IMR-90 (cell line): Measurements from ENCODE around the gene RBM15B. TPM values are rescaled to one million over a fixed set of nuclear protein-coding genes. Genes with fewer than 3 reads are reported as not detected.
A peak's percentile ranks its signal among the peaks of the same experiment; 100 is the strongest.

Experiments used
- ATAC-seq: fragments of 200-7000 bp; cut with Tn5 transposase; 2 replicates; pipeline ENCODE4 v1.9.1; 2020; ENCODE audit warnings: low read depth, mild to moderate bottlenecking, moderate library complexity
- BruUV-seq: library from RNA; stranded (reverse); fragments of 400-500 nt; replicated peaks from 2 replicates; lab custom pipeline; 2021; lab: Mats Ljungman, UMichigan
- CTCF ChIA-PET: fragments of 300-600 bp; formaldehyde crosslinking; extraction: SDS; loops from one replicate; lab custom pipeline; 2021; ENCODE audit warnings: antibody characterized with exemption; lab: Yijun Ruan, JAX
- POLR2A ChIA-PET: fragments of 300-600 bp; sonication (Branson Sonifier 250); formaldehyde crosslinking; loops from one replicate; lab custom pipeline; 2022; ENCODE audit warnings: antibody characterized with exemption; ENCODE audit not compliant: unreplicated experiment; lab: Charles Lee
- DNase-seq: peaks from one replicate; pipeline ENCODE4 v3.0.0; 2013
- H2AFZ ChIP-seq: replicated peaks from 2 replicates; pipeline ENCODE3; 2013; ENCODE audit warnings: low read length, mild to moderate bottlenecking; ENCODE audit not compliant: poor library complexity
- H2AK5ac ChIP-seq: 2 replicates; pipeline ENCODE4 v1.6.1; 2013; ENCODE audit warnings: low read depth, low read length, inconsistent platforms
- H2AK9ac ChIP-seq: replicated peaks from 2 replicates; pipeline ENCODE3; 2013; ENCODE audit warnings: mild to moderate bottlenecking, low read depth, low read length, moderate library complexity; ENCODE audit not compliant: poor library complexity
- H2BK120ac ChIP-seq: 2 replicates; pipeline ENCODE4 v1.6.1; 2013; ENCODE audit warnings: low read depth, low read length, inconsistent platforms
- H2BK15ac ChIP-seq: 3 replicates; pipeline ENCODE4 v1.6.1; 2013; ENCODE audit warnings: low read depth, low read length, inconsistent platforms
- H2BK20ac ChIP-seq: 2 replicates; pipeline ENCODE4 v1.6.1; 2013; ENCODE audit warnings: low read depth, mild to moderate bottlenecking, inconsistent platforms, low read length, moderate library complexity
- H2BK5ac ChIP-seq: 2 replicates; pipeline ENCODE4 v1.6.1; 2013; ENCODE audit warnings: mild to moderate bottlenecking, low read depth, low read length, inconsistent platforms; ENCODE audit not compliant: poor library complexity, severe bottlenecking
- H3K14ac ChIP-seq: replicated peaks from 2 replicates; pipeline ENCODE4 v1.6.1; 2013; ENCODE audit warnings: low read depth, low read length, inconsistent platforms
- H3K18ac ChIP-seq: 2 replicates; pipeline ENCODE4 v1.6.1; 2013; ENCODE audit warnings: low read depth, low read length, control low read depth
- H3K23ac ChIP-seq: 2 replicates; pipeline ENCODE4 v1.6.1; 2013; ENCODE audit warnings: low read depth, low read length, inconsistent platforms
- H3K27ac ChIP-seq: 2 replicates; pipeline ENCODE4 v1.5.1; 2013; ENCODE audit warnings: mild to moderate bottlenecking, control low read depth, low read length; ENCODE audit not compliant: insufficient read depth
- H3K27me3 ChIP-seq: 2 replicates; pipeline ENCODE4 v1.6.1; 2013; ENCODE audit warnings: low read length; ENCODE audit not compliant: control insufficient read depth, insufficient read depth
- H3K36me3 ChIP-seq: 2 replicates; pipeline ENCODE4 v1.6.1; 2013; ENCODE audit warnings: low read length, mixed read lengths; ENCODE audit not compliant: control insufficient read depth, insufficient read depth
- H3K4ac ChIP-seq: 2 replicates; pipeline ENCODE4 v1.6.1; 2013; ENCODE audit warnings: low read depth, low read length, inconsistent platforms
- H3K4me1 ChIP-seq: 2 replicates; pipeline ENCODE4 v1.6.1; 2013; ENCODE audit warnings: low read length, mixed read lengths; ENCODE audit not compliant: control insufficient read depth, insufficient read depth
- H3K4me2 ChIP-seq: 2 replicates; pipeline ENCODE4 v1.6.1; 2013; ENCODE audit warnings: low read depth, mild to moderate bottlenecking, control low read depth, low read length, moderate library complexity
- H3K4me3 ChIP-seq: 2 replicates; pipeline ENCODE4 v1.5.1; 2013; ENCODE audit warnings: low read depth, mild to moderate bottlenecking, control low read depth, low read length, moderate library complexity; ENCODE audit not compliant: insufficient read depth
- H3K56ac ChIP-seq: 2 replicates; pipeline ENCODE4 v1.6.1; 2013; ENCODE audit warnings: low read length, inconsistent platforms; ENCODE audit not compliant: insufficient read depth; ENCODE audit errors: extremely low read depth
- H3K79me1 ChIP-seq, 2 experiments: 2 replicates each; pipeline ENCODE4 v1.6.1; 2013; ENCODE audit warnings: low read length in 2 of 2, inconsistent platforms in 1 of 2, low read depth in 1 of 2
- H3K9ac ChIP-seq: 2 replicates; pipeline ENCODE4 v1.6.1; 2013; ENCODE audit warnings: low read depth, low read length, control low read depth
- H3K9me1 ChIP-seq: 2 replicates; pipeline ENCODE4 v1.6.1; 2013; ENCODE audit warnings: low read length, inconsistent platforms; ENCODE audit not compliant: insufficient read depth
- H3K9me3 ChIP-seq: 2 replicates; pipeline ENCODE4 v1.6.1; 2013; ENCODE audit warnings: low read length; ENCODE audit not compliant: control insufficient read depth, insufficient read depth
- H4K20me1 ChIP-seq: 2 replicates; pipeline ENCODE4 v1.6.1; 2013; ENCODE audit warnings: low read length, inconsistent platforms; ENCODE audit not compliant: insufficient read depth
- H4K5ac ChIP-seq: 2 replicates; pipeline ENCODE4 v1.6.1; 2013; ENCODE audit warnings: mild to moderate bottlenecking, low read depth, low read length, control low read depth
- H4K8ac ChIP-seq, 2 experiments: 2 replicates each; pipeline ENCODE4 v1.6.1; 2013; ENCODE audit warnings: low read depth in 2 of 2, low read length in 2 of 2, control low read depth in 1 of 2, inconsistent platforms in 1 of 2
- H4K91ac ChIP-seq: 2 replicates; pipeline ENCODE4 v1.6.1; 2013; ENCODE audit warnings: low read depth, low read length, inconsistent platforms; ENCODE audit not compliant: insufficient read depth
- BHLHE40 ChIP-seq: fragments of 150-350 bp; IDR thresholded peaks from 2 replicates; pipeline ENCODE4 v1.6.1; 2016; ENCODE audit warnings: mild to moderate bottlenecking, low read depth, low read length
- CEBPB ChIP-seq: IDR thresholded peaks from 2 replicates; pipeline ENCODE4 v1.6.1; 2012; ENCODE audit warnings: low read depth, low read length, improper control_type of control experiment
- CHD1 ChIP-seq: IDR thresholded peaks from 2 replicates; pipeline ENCODE4 v1.6.1; 2012; ENCODE audit warnings: low read depth, low read length, improper control_type of control experiment
- FOS ChIP-seq: fragments of 150-350 bp; IDR thresholded peaks from 2 replicates; pipeline ENCODE4 v1.6.1; 2016; ENCODE audit warnings: low read depth, low read length
- MAFK ChIP-seq: IDR thresholded peaks from 2 replicates; pipeline ENCODE4 v1.6.1; 2012; ENCODE audit warnings: low read depth, low read length, improper control_type of control experiment
- MXI1 ChIP-seq: IDR thresholded peaks from 2 replicates; pipeline ENCODE4 v1.6.1; 2012; ENCODE audit warnings: low read depth, mild to moderate bottlenecking, low read length, moderate library complexity, borderline replicate concordance
- NFE2L2 ChIP-seq: fragments of 150-350 bp; IDR thresholded peaks from 2 replicates; pipeline ENCODE4 v1.6.1; 2016; ENCODE audit warnings: low read depth, mild to moderate bottlenecking, low read length
- POLR2A ChIP-seq: IDR thresholded peaks from 2 replicates; pipeline ENCODE4 v1.6.1; 2012; ENCODE audit warnings: mild to moderate bottlenecking, low read depth, low read length
- RAD21 ChIP-seq: IDR thresholded peaks from 2 replicates; pipeline ENCODE4 v1.6.1; 2012; ENCODE audit warnings: low read length, improper control_type of control experiment
- RFX5 ChIP-seq: IDR thresholded peaks from 2 replicates; pipeline ENCODE4 v1.8.0; 2012; ENCODE audit warnings: low read depth, mild to moderate bottlenecking, low read length, moderate library complexity
- WGBS, 2 experiments: methylation state at CpG; one replicate each; pipeline versions ENCODE4 v1.1.5 to v1.1.7; 2013; ENCODE audit warnings: missing lambda C conversion rate in 2 of 2; ENCODE audit not compliant: insufficient read length in 1 of 2; ENCODE audit errors: extremely low coverage in 2 of 2; 5-methylcytosine and 5-hydroxymethylcytosine counted together
- dilution Hi-C: fragments of 300-500 bp; cut with HindIII; formaldehyde crosslinking; loops from one replicate; pipeline ENCODE4 v1.14.3; 2018; ENCODE audit warnings: low sequenced_read_pairs; ENCODE audit not compliant: unreplicated experiment
- in situ Hi-C: fragments of 300-500 bp; cut with MboI; formaldehyde crosslinking; loops from 3 replicates; pipeline ENCODE4 v1.14.3; 2019; ENCODE audit warnings: low sequenced_read_pairs, inconsistent platforms, mixed read lengths
- intact Hi-C: fragments of 100-400 bp; cut with micrococcal nuclease; formaldehyde crosslinking; loops from 2 replicates; pipeline ENCODE4 v1.10.0; 2022
- polyA plus RNA-seq, 3 experiments: library from polyadenylated mRNA; depleted of rRNA; stranded (reverse); fragments of >200 nt; gene quantifications; 2 replicates each; pipeline ENCODE4 v1.2.3, GENCODE V29; 2012; ENCODE audit warnings: low replicate concordance in 1 of 3
- total RNA-seq: library from RNA; depleted of rRNA; stranded (reverse); fragments of >200 nt; gene quantifications from 2 replicates; pipeline ENCODE4 v1.2.3, GENCODE V29; 2012
- TF ChIP-seq, protein P1 (sequence below): fragments of 150-350 bp; IDR thresholded peaks from 2 replicates; pipeline ENCODE4 v1.6.1; 2017; ENCODE audit warnings: mild to moderate bottlenecking, antibody characterized with exemption, low read length, low read depth

Gene RBM15B
- total and polyA plus RNA-seq, 2 of the 4 experiments (the other 2 are of a cell fraction) = 16.2 to 17.4 TPM

GRCh38 chr3:51374456-51374855 is 16.6 kb upstream of the RBM15B start:
- no peaks in the 10 kb centered on the region for H4K20me1 ChIP-seq
- H4K5ac ChIP-seq = no peak overlapping the region
- H3K14ac ChIP-seq = no peak overlapping the region
- no peak overlapping the region for H3K23ac ChIP-seq
- DNase-seq = no peak
- H3K27me3 ChIP-seq = peaks cover 12% of the 10 kb centered on the region
- H3K4me2 ChIP-seq = no peak overlapping the region
- POLR2A ChIA-PET = no interaction called here
- CTCF ChIA-PET = no interaction called here
- no peaks in the 10 kb centered on the region for H3K79me1 ChIP-seq
- H3K56ac ChIP-seq = no peak overlapping the region
- no peak overlapping the region for H3K4ac ChIP-seq
- no peaks in the 10 kb centered on the region for H3K9me3 ChIP-seq
- BruUV-seq = no TSS peak
- no peak overlapping the region for H2AK9ac ChIP-seq
- no peak overlapping the region for H2BK15ac ChIP-seq
- no peak overlapping the region for H3K18ac ChIP-seq
- no peak overlapping the region for H3K4me3 ChIP-seq
- intact Hi-C loops (no loop called here), dilution Hi-C loops (loop anchor here (25.0 kb wide), 1 partner anchor 262 kb away; no protein-coding TSS in a partner anchor), in situ Hi-C loops (loop anchor here (5.0 to 10.0 kb wide), 4 partner anchors 277 to 802 kb away; partner anchors contain the start of gene MAPKAPK3)
- no peak overlapping the region for H2BK5ac ChIP-seq
- H3K9me1 ChIP-seq = no peaks in the 10 kb centered on the region
- no peak overlapping the region for H3K9ac ChIP-seq
- TF ChIP-seq RFX5 (no peak), POLR2A (no peak), NFE2L2 (no peak), MAFK (no peak), FOS (no peak), CEBPB (no peak), BHLHE40 (no peak), CHD1 (no peak), MXI1 (no peak), RAD21 (no peak)
- TF ChIP-seq, protein P1, sequence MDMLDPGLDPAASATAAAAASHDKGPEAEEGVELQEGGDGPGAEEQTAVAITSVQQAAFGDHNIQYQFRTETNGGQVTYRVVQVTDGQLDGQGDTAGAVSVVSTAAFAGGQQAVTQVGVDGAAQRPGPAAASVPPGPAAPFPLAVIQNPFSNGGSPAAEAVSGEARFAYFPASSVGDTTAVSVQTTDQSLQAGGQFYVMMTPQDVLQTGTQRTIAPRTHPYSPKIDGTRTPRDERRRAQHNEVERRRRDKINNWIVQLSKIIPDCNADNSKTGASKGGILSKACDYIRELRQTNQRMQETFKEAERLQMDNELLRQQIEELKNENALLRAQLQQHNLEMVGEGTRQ = no peak
- no peak overlapping the region for H2AK5ac ChIP-seq
- 81% methylated on average over 5 of the region's 11 CpGs; no CpG with 5 or more reads in 1 of the 2 experiments for WGBS, 2 experiments
- H3K36me3 ChIP-seq = no peaks in the 10 kb centered on the region
- H2AFZ ChIP-seq = peak overlapping the region; percentile 47
- no peak overlapping the region for H4K8ac ChIP-seq
- no peak for ATAC-seq
- H4K91ac ChIP-seq = no peak overlapping the region
- H2BK120ac ChIP-seq = no peak overlapping the region
- H3K4me1 ChIP-seq = no peaks in the 10 kb centered on the region
- no peak overlapping the region for H2BK20ac ChIP-seq
- H3K27ac ChIP-seq = no peak overlapping the region
